ENCODE results near the gene TMEM269. TPM values are rescaled to one million over a fixed set of nuclear protein-coding genes. Genes with fewer than 3 reads are reported as not detected.
A peak's percentile ranks its signal among the peaks of the same experiment; 100 is the strongest.
"Not testable (repeated sequence)": the region's sequence is repeated elsewhere in the genome, so short reads cannot be mapped to it uniquely, and the experiment has no call there.

TMEM269 gene
- total RNA-seq, 1 donor from 2014 or later = 0.39 TPM

- no peak for DNase-seq (ENCODE audit: low spot score)
- intact Hi-C loops (cut with micrococcal nuclease) = no loop called here
- no peak overlapping the region for H3K4me3 Mint-ChIP-seq (ENCODE audit: low read depth)
- H3K27ac Mint-ChIP-seq = no peak overlapping the region
- no peaks in the 10 kb centered on the region for H3K36me3 Mint-ChIP-seq (ENCODE audit: low read depth)
- no peaks in the 10 kb centered on the region for H3K9me3 Mint-ChIP-seq
- H3K4me1 Mint-ChIP-seq (ENCODE audit: low read depth) = no peaks in the 10 kb centered on the region
- H3K27me3 Mint-ChIP-seq (ENCODE audit: low read depth) = peaks cover 8% of the 10 kb centered on the region
These were observed 12.6 kb downstream of the TMEM269 start for GRCh38 chr1:42797414-42797813.

GRCh38 chr1:42797979-42798378, 13.2 kb downstream of the TMEM269 start:
- no peak for DNase-seq (ENCODE audit: low spot score)
- intact Hi-C loops (cut with micrococcal nuclease) = no loop called here
- Mint-ChIP-seq H3K27ac (no peak overlapping the region), H3K4me1 (ENCODE audit: low read depth) (no peaks in the 10 kb centered on the region), H3K4me3 (ENCODE audit: low read depth) (no peak overlapping the region), H3K9me3 (no peaks in the 10 kb centered on the region), H3K27me3 (ENCODE audit: low read depth) (peaks cover 8% of the 10 kb centered on the region), H3K36me3 (ENCODE audit: low read depth) (no peaks in the 10 kb centered on the region)

GRCh38 chr1:42801832-42802473, 17.2 kb downstream of the TMEM269 start:
- H3K27ac Mint-ChIP-seq = no peak overlapping the region
- H3K27me3 Mint-ChIP-seq (ENCODE audit: low read depth) = peaks cover 4% of the 10 kb centered on the region
- H3K4me1 Mint-ChIP-seq (ENCODE audit: low read depth) = no peaks in the 10 kb centered on the region
- intact Hi-C loops (cut with micrococcal nuclease) = no loop called here
- no peak overlapping the region for H3K4me3 Mint-ChIP-seq (ENCODE audit: low read depth)
- peaks cover 5% of the 10 kb centered on the region for H3K36me3 Mint-ChIP-seq (ENCODE audit: low read depth)
- DNase-seq (ENCODE audit: low spot score) = no peak
- H3K9me3 Mint-ChIP-seq = no peaks in the 10 kb centered on the region

- intact Hi-C loops (cut with micrococcal nuclease) = no loop called here
- peaks cover 4% of the 10 kb centered on the region for H3K27me3 Mint-ChIP-seq (ENCODE audit: low read depth)
- no peak overlapping the region for H3K27ac Mint-ChIP-seq
- DNase-seq (ENCODE audit: low spot score) = no peak
- no peaks in the 10 kb centered on the region for H3K4me1 Mint-ChIP-seq (ENCODE audit: low read depth)
- no peak overlapping the region for H3K4me3 Mint-ChIP-seq (ENCODE audit: low read depth)
- H3K9me3 Mint-ChIP-seq = no peaks in the 10 kb centered on the region
- peaks cover 5% of the 10 kb centered on the region for H3K36me3 Mint-ChIP-seq (ENCODE audit: low read depth)
These were observed 21.4 kb downstream of the TMEM269 start for GRCh38 chr1:42806171-42806570.

GRCh38 chr1:42806593-42806992, 21.8 kb downstream of the TMEM269 start:
- no peak for DNase-seq (ENCODE audit: low spot score)
- H3K27ac Mint-ChIP-seq = no peak overlapping the region
- no peaks in the 10 kb centered on the region for H3K4me1 Mint-ChIP-seq (ENCODE audit: low read depth)
- H3K4me3 Mint-ChIP-seq (ENCODE audit: low read depth) = no peak overlapping the region
- intact Hi-C loops (cut with micrococcal nuclease) = no loop called here
- H3K36me3 Mint-ChIP-seq (ENCODE audit: low read depth) = peaks cover 5% of the 10 kb centered on the region
- H3K27me3 Mint-ChIP-seq (ENCODE audit: low read depth) = peaks cover 4% of the 10 kb centered on the region
- H3K9me3 Mint-ChIP-seq = no peaks in the 10 kb centered on the region

GRCh38 chr1:42807056-42807668, 22.4 kb downstream of the TMEM269 start:
- no peaks in the 10 kb centered on the region for H3K4me1 Mint-ChIP-seq (ENCODE audit: low read depth)
- intact Hi-C loops (cut with micrococcal nuclease) = no loop called here
- no peak overlapping the region for H3K27ac Mint-ChIP-seq
- peaks cover under 1% of the 10 kb centered on the region for H3K27me3 Mint-ChIP-seq (ENCODE audit: low read depth)
- H3K9me3 Mint-ChIP-seq = no peaks in the 10 kb centered on the region
- H3K4me3 Mint-ChIP-seq (ENCODE audit: low read depth) = no peak overlapping the region
- no peak for DNase-seq (ENCODE audit: low spot score)
- H3K36me3 Mint-ChIP-seq (ENCODE audit: low read depth) = peaks cover 5% of the 10 kb centered on the region

- intact Hi-C loops (cut with micrococcal nuclease) = not testable (repeated sequence)
These were observed 30.0 kb downstream of the TMEM269 start for GRCh38 chr1:42814815-42815214.

GRCh38 chr1:42815941-42816584, 31.3 kb downstream of the TMEM269 start:
- Mint-ChIP-seq H3K9me3 (no peaks in the 10 kb centered on the region), H3K27ac (peak overlapping the region; percentile 84), H3K4me1 (ENCODE audit: low read depth) (peaks cover 22% of the 10 kb centered on the region), H3K4me3 (ENCODE audit: low read depth) (peak overlapping the region; percentile 85), H3K27me3 (ENCODE audit: low read depth) (no peaks in the 10 kb centered on the region), H3K36me3 (ENCODE audit: low read depth) (peaks cover 8% of the 10 kb centered on the region)
- intact Hi-C loops (cut with micrococcal nuclease) = loop anchor here (2.0 kb wide), 2 partner anchors 49 to 143 kb away; partner anchors contain the start of genes C1orf50, P3H1 and SLC2A1
- no peak for DNase-seq (ENCODE audit: low spot score)

More at GRCh38 chr1:42814815-42815214, 30.0 kb downstream of the TMEM269 start:
- not testable (repeated sequence) for H3K27me3 Mint-ChIP-seq (ENCODE audit: low read depth); H3K9me3 Mint-ChIP-seq; H3K27ac Mint-ChIP-seq; H3K4me3 Mint-ChIP-seq (ENCODE audit: low read depth); DNase-seq (ENCODE audit: low spot score); H3K36me3 Mint-ChIP-seq (ENCODE audit: low read depth)
- H3K4me1 Mint-ChIP-seq (ENCODE audit: low read depth) = peaks cover 20% of the 10 kb centered on the region

GRCh38 chr1:42816585-42817439, 32.0 kb downstream of the TMEM269 start, which contains the start of the genes ERMAP and SVBP:
ERMAP (plus strand) TSS chr1:42817122; CDS start chr1:42830449, 13,327 bp downstream.
SVBP (minus strand) TSS chr1:42817397; CDS start chr1:42816544, 853 bp downstream.
- Mint-ChIP-seq H3K4me1 (ENCODE audit: low read depth) (peaks cover 22% of the 10 kb centered on the region), H3K4me3 (ENCODE audit: low read depth) (peak within 1 kb of the TSS; percentile 85)
- intact Hi-C loops (cut with micrococcal nuclease) = loop anchor here (1.0 to 2.0 kb wide), 3 partner anchors 29 to 142 kb away; partner anchors contain the start of genes C1orf50, P3H1, SLC2A1 and ZNF691

GRCh38 chr1:42817440-42817767, 32.6 kb downstream of the TMEM269 start:
- Mint-ChIP-seq H3K27me3 (ENCODE audit: low read depth) (no peaks in the 10 kb centered on the region), H3K27ac (peak overlapping the region; percentile 11), H3K4me3 (ENCODE audit: low read depth) (peak overlapping the region; percentile 63), H3K36me3 (ENCODE audit: low read depth) (peaks cover 8% of the 10 kb centered on the region), H3K9me3 (no peaks in the 10 kb centered on the region), H3K4me1 (ENCODE audit: low read depth) (peaks cover 22% of the 10 kb centered on the region)
- intact Hi-C loops (cut with micrococcal nuclease) = loop anchor here (1.0 to 2.0 kb wide), 3 partner anchors 29 to 141 kb away; partner anchors contain the start of genes C1orf50, P3H1, SLC2A1 and ZNF691
- no peak for DNase-seq (ENCODE audit: low spot score)

More at GRCh38 chr1:42816585-42817439, 32.0 kb downstream of the TMEM269 start, which contains the start of the genes ERMAP and SVBP:
- Mint-ChIP-seq H3K27me3 (ENCODE audit: low read depth) (no peaks in the 10 kb centered on the region), H3K27ac (peak within 1 kb of the TSS; percentile 84), H3K9me3 (no peaks in the 10 kb centered on the region), H3K36me3 (ENCODE audit: low read depth) (peaks cover 8% of the 10 kb centered on the region)
- DNase-seq (ENCODE audit: low spot score) = peak; percentile 89

- Mint-ChIP-seq H3K9me3 (no peaks in the 10 kb centered on the region), H3K27me3 (ENCODE audit: low read depth) (no peaks in the 10 kb centered on the region), H3K36me3 (ENCODE audit: low read depth) (peaks cover 13% of the 10 kb centered on the region), H3K4me3 (ENCODE audit: low read depth) (peak overlapping the region; percentile 54), H3K27ac (no peak overlapping the region), H3K4me1 (ENCODE audit: low read depth) (peaks cover 26% of the 10 kb centered on the region)
- DNase-seq (ENCODE audit: low spot score) = no peak
- intact Hi-C loops (cut with micrococcal nuclease) = loop anchor here (1.0 to 2.0 kb wide), 3 partner anchors 28 to 141 kb away; partner anchors contain the start of genes C1orf50, P3H1, SLC2A1 and ZNF691
These were observed 33.2 kb downstream of the TMEM269 start for GRCh38 chr1:42817976-42818375.

GRCh38 chr1:42820813-42821212, 36.0 kb downstream of the TMEM269 start:
- H3K36me3 Mint-ChIP-seq (ENCODE audit: low read depth) = peaks cover 11% of the 10 kb centered on the region
- H3K9me3 Mint-ChIP-seq = no peaks in the 10 kb centered on the region
- no peak for DNase-seq (ENCODE audit: low spot score)
- H3K27me3 Mint-ChIP-seq (ENCODE audit: low read depth) = no peaks in the 10 kb centered on the region
- intact Hi-C loops (cut with micrococcal nuclease) = no loop called here
- no peak overlapping the region for H3K27ac Mint-ChIP-seq
- peaks cover 27% of the 10 kb centered on the region for H3K4me1 Mint-ChIP-seq (ENCODE audit: low read depth)
- H3K4me3 Mint-ChIP-seq (ENCODE audit: low read depth) = no peak overlapping the region
